HG03045 (cell line): Measurements from ENCODE around the gene MLLT1.
"Not testable (repeated sequence)": the region's sequence is repeated elsewhere in the genome, so short reads cannot be mapped to it uniquely, and the experiment has no call there.

Experiments
- ATAC-seq: cut with Tn5 transposase; IDR thresholded peaks from one replicate; pipeline ENCODE4 v1.9.1; 2021; ENCODE audit warnings: mild to moderate bottlenecking, moderate library complexity; ENCODE audit not compliant: unreplicated experiment

The MLLT1 gene

GRCh38 chr19:6279931-6280591, at the start of gene MLLT1:
TSS of gene MLLT1 (minus strand) at chr19:6279975. CDS start at chr19:6279784, 191 bp downstream.
- peak; percentile 93 for ATAC-seq

GRCh38 chr19:6326815-6327214, 47.0 kb upstream of the MLLT1 start:
- ATAC-seq = no peak

- no peak for ATAC-seq
These were observed 45.8 kb upstream of the MLLT1 start for GRCh38 chr19:6325614-6326013.

- no peak for ATAC-seq
These were observed 45.0 kb upstream of the MLLT1 start for GRCh38 chr19:6324757-6325156.

GRCh38 chr19:6322284-6322683, 42.5 kb upstream of the MLLT1 start:
- ATAC-seq = no peak

GRCh38 chr19:6319376-6319775, 39.6 kb upstream of the MLLT1 start:
- no peak for ATAC-seq

GRCh38 chr19:6318772-6319171, 39.0 kb upstream of the MLLT1 start:
- no peak for ATAC-seq

GRCh38 chr19:6315646-6316045, 35.9 kb upstream of the MLLT1 start:
- not testable (repeated sequence) for ATAC-seq

GRCh38 chr19:6313398-6313969, 33.7 kb upstream of the MLLT1 start:
- no peak for ATAC-seq

GRCh38 chr19:6312018-6312417, 32.2 kb upstream of the MLLT1 start:
- no peak for ATAC-seq

GRCh38 chr19:6298413-6298812, 18.6 kb upstream of the MLLT1 start:
- no peak for ATAC-seq

GRCh38 chr19:6297202-6297601, 17.4 kb upstream of the MLLT1 start:
- no peak for ATAC-seq

- ATAC-seq = no peak
These were observed 12.2 kb upstream of the MLLT1 start for GRCh38 chr19:6292006-6292405.

- ATAC-seq = no peak
These were observed 9.0 kb upstream of the MLLT1 start for GRCh38 chr19:6288737-6289136.

GRCh38 chr19:6287269-6287885, 7.6 kb upstream of the MLLT1 start:
- no peak for ATAC-seq

GRCh38 chr19:6286676-6287075, 6.9 kb upstream of the MLLT1 start:
- ATAC-seq = no peak

GRCh38 chr19:6282393-6282792, 2.6 kb upstream of the MLLT1 start:
- not testable (repeated sequence) for ATAC-seq

GRCh38 chr19:6279620-6279930, 200 bp downstream of the MLLT1 start:
- peak; percentile 33 for ATAC-seq

- ATAC-seq = peak; percentile 2
These were observed 795 bp downstream of the MLLT1 start for GRCh38 chr19:6278740-6279619.

GRCh38 chr19:6278051-6278450, 1.7 kb downstream of the MLLT1 start:
- no peak for ATAC-seq

- no peak for ATAC-seq
These were observed 3.3 kb downstream of the MLLT1 start for GRCh38 chr19:6276447-6276846.
